NT2/D1 (cell line): ENCODE measurements around the gene DLX2.

Source experiments
- DNase-seq: peaks from one replicate; pipeline ENCODE4 v3.0.0-alpha.2; 2011; ENCODE audit warnings: low read depth, low spot score
- H3K27me3 ChIP-seq: 2 replicates; pipeline ENCODE4 v1.6.0; 2011; ENCODE audit warnings: mild to moderate bottlenecking; ENCODE audit not compliant: insufficient read length, insufficient read depth
- H3K36me3 ChIP-seq: 2 replicates; pipeline ENCODE4 v1.6.1; 2011; ENCODE audit warnings: mild to moderate bottlenecking, low read length, mixed read lengths; ENCODE audit not compliant: insufficient read depth, insufficient read length
- H3K4me1 ChIP-seq: 2 replicates; pipeline ENCODE4 v1.5.1; 2011; ENCODE audit not compliant: insufficient read depth, insufficient read length
- H3K4me3 ChIP-seq: 2 replicates; pipeline ENCODE4 v1.5.1; 2011; ENCODE audit warnings: low read depth; ENCODE audit not compliant: insufficient read length
- H3K9ac ChIP-seq: 2 replicates; pipeline ENCODE4 v1.6.0; 2011; ENCODE audit warnings: low read depth; ENCODE audit not compliant: insufficient read length
- H3K9me3 ChIP-seq: 2 replicates; pipeline ENCODE4 v1.5.1; 2011; ENCODE audit warnings: mild to moderate bottlenecking, low read length; ENCODE audit not compliant: insufficient read depth
- SUZ12 ChIP-seq: IDR thresholded peaks from 2 replicates; pipeline ENCODE4 v1.6.1; 2011; ENCODE audit not compliant: insufficient read length, insufficient read depth; ENCODE audit errors: extremely low read depth
- YY1 ChIP-seq: IDR thresholded peaks from 2 replicates; pipeline ENCODE4 v1.6.1; 2011; ENCODE audit not compliant: insufficient read length, insufficient read depth
- ZNF274 ChIP-seq: IDR thresholded peaks from 2 replicates; pipeline ENCODE4 v1.6.1; 2011; ENCODE audit warnings: mild to moderate bottlenecking, low read depth, low read length

Gene DLX2

GRCh38 chr2:172095146-172095904 lies 7.4 kb downstream of the DLX2 start:
- no peaks in the 10 kb centered on the region for H3K36me3 ChIP-seq
- H3K4me3 ChIP-seq: peak overlapping the region; percentile 59
- TF ChIP-seq SUZ12: peak; percentile 41
- TF ChIP-seq ZNF274: no peak
- H3K9ac ChIP-seq: peak overlapping the region; percentile 62
- peaks cover 99% of the 10 kb centered on the region for H3K27me3 ChIP-seq
- peaks cover 16% of the 10 kb centered on the region for H3K4me1 ChIP-seq
- H3K9me3 ChIP-seq: no peaks in the 10 kb centered on the region
- no peak for DNase-seq

GRCh38 chr2:172094294-172095145 lies 8.2 kb downstream of the DLX2 start:
- H3K4me3 ChIP-seq: peak overlapping the region; percentile 59
- DNase-seq: no peak
- peaks cover 24% of the 10 kb centered on the region for H3K4me1 ChIP-seq
- H3K9me3 ChIP-seq: no peaks in the 10 kb centered on the region
- TF ChIP-seq SUZ12 (peak; percentile 86), ZNF274 (no peak)
- peaks cover 99% of the 10 kb centered on the region for H3K27me3 ChIP-seq
- H3K36me3 ChIP-seq: no peaks in the 10 kb centered on the region
- H3K9ac ChIP-seq: peak overlapping the region; percentile 62

GRCh38 chr2:172093416-172094293 lies 9.0 kb downstream of the DLX2 start:
- Histone ChIP-seq H3K9me3 (no peaks in the 10 kb centered on the region), H3K36me3 (no peaks in the 10 kb centered on the region), H3K4me1 (peaks cover 22% of the 10 kb centered on the region), H3K27me3 (peaks cover 99% of the 10 kb centered on the region), H3K9ac (no peak overlapping the region), H3K4me3 (no peak overlapping the region)
- TF ChIP-seq YY1: no peak
- TF ChIP-seq SUZ12: peak; percentile 20
- no peak for TF ChIP-seq ZNF274
- DNase-seq: no peak

- Histone ChIP-seq H3K4me1 (peaks cover 23% of the 10 kb centered on the region), H3K4me3 (no peak overlapping the region), H3K9ac (no peak overlapping the region), H3K9me3 (no peaks in the 10 kb centered on the region), H3K27me3 (peaks cover 99% of the 10 kb centered on the region), H3K36me3 (no peaks in the 10 kb centered on the region)
- TF ChIP-seq YY1: no peak
- no peak for TF ChIP-seq SUZ12
- no peak for TF ChIP-seq ZNF274
- no peak for DNase-seq
These were observed 9.8 kb downstream of the DLX2 start for GRCh38 chr2:172092716-172093415.

GRCh38 chr2:172091761-172092566 lies 10.7 kb downstream of the DLX2 start:
- peaks cover 99% of the 10 kb centered on the region for H3K27me3 ChIP-seq
- TF ChIP-seq SUZ12: peak; percentile 34
- TF ChIP-seq YY1: no peak
- DNase-seq: no peak
- no peaks in the 10 kb centered on the region for H3K36me3 ChIP-seq
- no peaks in the 10 kb centered on the region for H3K9me3 ChIP-seq
- H3K9ac ChIP-seq: no peak overlapping the region
- H3K4me1 ChIP-seq: peaks cover 29% of the 10 kb centered on the region
- H3K4me3 ChIP-seq: no peak overlapping the region

GRCh38 chr2:172091000-172091641 lies 11.6 kb downstream of the DLX2 start:
- TF ChIP-seq ZNF274: no peak
- no peak for TF ChIP-seq YY1
- peak; percentile 19 for TF ChIP-seq SUZ12
- Histone ChIP-seq H3K9ac (no peak overlapping the region), H3K4me3 (no peak overlapping the region), H3K4me1 (peaks cover 33% of the 10 kb centered on the region), H3K9me3 (no peaks in the 10 kb centered on the region), H3K36me3 (no peaks in the 10 kb centered on the region), H3K27me3 (peaks cover 100% of the 10 kb centered on the region)
- no peak for DNase-seq
